ENCODE measurements around the gene FGF19.

Gene FGF19

DNA sequence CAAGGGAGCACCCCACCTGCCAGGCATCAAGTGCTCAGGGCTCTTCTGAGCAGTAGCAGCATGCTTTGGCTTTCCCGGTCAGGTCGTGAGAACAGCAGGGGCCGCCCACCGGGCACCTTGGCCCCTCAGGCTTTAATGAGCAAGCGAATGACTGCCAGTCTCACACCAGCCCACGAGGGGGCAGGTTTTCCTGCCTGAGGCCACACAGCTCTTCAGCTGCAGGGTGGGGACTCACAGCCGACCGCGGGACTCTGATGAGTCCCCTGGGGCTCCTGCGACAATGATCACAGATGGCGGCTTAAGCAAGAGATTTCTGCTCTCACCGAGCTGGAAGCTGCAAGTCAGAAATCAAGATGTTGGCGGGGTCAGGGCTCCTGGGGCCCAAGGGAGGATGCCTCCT, 14.3 kb upstream of the FGF19 start:
- Histone ChIP-seq H3K27ac (replicated peaks) (no peak overlapping the region), H3K27me3 (ENCODE audit: insufficient read depth, poor library complexity, severe bottlenecking) (peaks cover 24% of the 10 kb centered on the region), H3K4me3 (replicated peaks; ENCODE audit: insufficient read depth, low read length) (no peak overlapping the region)
- peak in 1 of 2 experiments; percentile 29 for DNase-seq (ENCODE audit: low read depth in 1 of 2, low spot score in 1 of 2)
- TF ChIP-seq SPI1 (IDR thresholded peaks at IDR 0.05; ENCODE audit: borderline replicate concordance, low read depth): no peak
- TF ChIP-seq, protein P1, sequence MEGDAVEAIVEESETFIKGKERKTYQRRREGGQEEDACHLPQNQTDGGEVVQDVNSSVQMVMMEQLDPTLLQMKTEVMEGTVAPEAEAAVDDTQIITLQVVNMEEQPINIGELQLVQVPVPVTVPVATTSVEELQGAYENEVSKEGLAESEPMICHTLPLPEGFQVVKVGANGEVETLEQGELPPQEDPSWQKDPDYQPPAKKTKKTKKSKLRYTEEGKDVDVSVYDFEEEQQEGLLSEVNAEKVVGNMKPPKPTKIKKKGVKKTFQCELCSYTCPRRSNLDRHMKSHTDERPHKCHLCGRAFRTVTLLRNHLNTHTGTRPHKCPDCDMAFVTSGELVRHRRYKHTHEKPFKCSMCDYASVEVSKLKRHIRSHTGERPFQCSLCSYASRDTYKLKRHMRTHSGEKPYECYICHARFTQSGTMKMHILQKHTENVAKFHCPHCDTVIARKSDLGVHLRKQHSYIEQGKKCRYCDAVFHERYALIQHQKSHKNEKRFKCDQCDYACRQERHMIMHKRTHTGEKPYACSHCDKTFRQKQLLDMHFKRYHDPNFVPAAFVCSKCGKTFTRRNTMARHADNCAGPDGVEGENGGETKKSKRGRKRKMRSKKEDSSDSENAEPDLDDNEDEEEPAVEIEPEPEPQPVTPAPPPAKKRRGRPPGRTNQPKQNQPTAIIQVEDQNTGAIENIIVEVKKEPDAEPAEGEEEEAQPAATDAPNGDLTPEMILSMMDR (IDR thresholded peaks at IDR 0.05; ENCODE audit: insufficient read depth, low read length): no peak
- TF ChIP-seq, protein P2, sequence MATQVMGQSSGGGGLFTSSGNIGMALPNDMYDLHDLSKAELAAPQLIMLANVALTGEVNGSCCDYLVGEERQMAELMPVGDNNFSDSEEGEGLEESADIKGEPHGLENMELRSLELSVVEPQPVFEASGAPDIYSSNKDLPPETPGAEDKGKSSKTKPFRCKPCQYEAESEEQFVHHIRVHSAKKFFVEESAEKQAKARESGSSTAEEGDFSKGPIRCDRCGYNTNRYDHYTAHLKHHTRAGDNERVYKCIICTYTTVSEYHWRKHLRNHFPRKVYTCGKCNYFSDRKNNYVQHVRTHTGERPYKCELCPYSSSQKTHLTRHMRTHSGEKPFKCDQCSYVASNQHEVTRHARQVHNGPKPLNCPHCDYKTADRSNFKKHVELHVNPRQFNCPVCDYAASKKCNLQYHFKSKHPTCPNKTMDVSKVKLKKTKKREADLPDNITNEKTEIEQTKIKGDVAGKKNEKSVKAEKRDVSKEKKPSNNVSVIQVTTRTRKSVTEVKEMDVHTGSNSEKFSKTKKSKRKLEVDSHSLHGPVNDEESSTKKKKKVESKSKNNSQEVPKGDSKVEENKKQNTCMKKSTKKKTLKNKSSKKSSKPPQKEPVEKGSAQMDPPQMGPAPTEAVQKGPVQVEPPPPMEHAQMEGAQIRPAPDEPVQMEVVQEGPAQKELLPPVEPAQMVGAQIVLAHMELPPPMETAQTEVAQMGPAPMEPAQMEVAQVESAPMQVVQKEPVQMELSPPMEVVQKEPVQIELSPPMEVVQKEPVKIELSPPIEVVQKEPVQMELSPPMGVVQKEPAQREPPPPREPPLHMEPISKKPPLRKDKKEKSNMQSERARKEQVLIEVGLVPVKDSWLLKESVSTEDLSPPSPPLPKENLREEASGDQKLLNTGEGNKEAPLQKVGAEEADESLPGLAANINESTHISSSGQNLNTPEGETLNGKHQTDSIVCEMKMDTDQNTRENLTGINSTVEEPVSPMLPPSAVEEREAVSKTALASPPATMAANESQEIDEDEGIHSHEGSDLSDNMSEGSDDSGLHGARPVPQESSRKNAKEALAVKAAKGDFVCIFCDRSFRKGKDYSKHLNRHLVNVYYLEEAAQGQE (IDR thresholded peaks at IDR 0.05; ENCODE audit: insufficient replicate concordance, low read depth): no peak
- no peak for TF ChIP-seq POLR2AphosphoS5 (IDR thresholded peaks at IDR 0.05; ENCODE audit: low read depth)
- TF ChIP-seq GABPA (IDR thresholded peaks at IDR 0.05; ENCODE audit: low read depth): no peak

DNA sequence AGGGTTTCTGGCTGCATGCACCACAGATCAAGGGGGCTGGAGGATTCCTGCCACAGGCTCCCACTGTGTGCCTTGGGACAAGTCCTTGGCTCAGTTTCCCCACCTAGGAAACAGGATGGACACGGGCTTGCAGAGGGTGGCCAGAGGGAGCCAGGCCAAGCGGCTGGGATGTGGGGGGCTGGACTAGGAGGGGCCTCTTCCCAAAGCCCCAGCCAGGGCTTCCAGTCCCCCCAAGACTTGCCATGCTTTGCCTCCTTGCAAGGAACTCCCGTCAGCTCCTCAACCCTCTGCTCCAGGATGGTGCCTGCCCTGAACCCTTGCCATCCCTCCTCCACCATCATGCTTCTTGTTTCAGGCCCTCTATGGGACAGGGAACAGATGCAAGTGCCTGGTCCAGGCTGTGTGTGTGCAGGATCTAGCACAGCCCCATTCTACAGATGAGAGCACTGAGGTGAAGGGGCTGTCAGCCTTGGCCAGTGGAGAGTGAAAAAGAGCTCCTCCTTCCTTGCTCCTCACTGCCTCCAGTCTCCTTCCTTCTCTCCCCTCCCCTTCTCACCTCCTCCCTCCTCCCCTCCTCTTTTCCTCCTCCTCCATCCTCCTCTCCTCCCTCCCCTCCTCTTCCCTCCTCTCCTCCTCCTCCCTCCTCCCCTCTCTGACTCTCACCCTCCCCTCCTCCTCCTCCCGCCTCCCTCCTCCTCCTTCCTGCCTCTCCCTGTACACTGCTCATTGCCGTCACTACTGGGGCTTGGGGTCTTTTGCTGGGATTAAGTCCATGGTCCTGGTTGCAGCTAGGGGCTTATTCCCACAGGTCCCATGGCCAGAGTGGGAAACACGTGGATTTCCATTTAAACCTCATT, 13.3 kb upstream of the FGF19 start:
- DNase-seq (ENCODE audit: low read depth in 1 of 2, low spot score in 1 of 2): no peak
- Histone ChIP-seq H3K27ac (replicated peaks) (no peak overlapping the region), H3K27me3 (ENCODE audit: insufficient read depth, poor library complexity, severe bottlenecking) (peaks cover 21% of the 10 kb centered on the region), H3K4me3 (replicated peaks; ENCODE audit: insufficient read depth, low read length) (no peak overlapping the region)
- TF ChIP-seq POLR2AphosphoS5 (IDR thresholded peaks at IDR 0.05; ENCODE audit: low read depth): no peak
- TF ChIP-seq, protein P2 (IDR thresholded peaks at IDR 0.05; ENCODE audit: insufficient replicate concordance, low read depth): no peak
- TF ChIP-seq GABPA (IDR thresholded peaks at IDR 0.05; ENCODE audit: low read depth): no peak
- no peak for TF ChIP-seq SPI1 (IDR thresholded peaks at IDR 0.05; ENCODE audit: borderline replicate concordance, low read depth)
- TF ChIP-seq, protein P1 (IDR thresholded peaks at IDR 0.05; ENCODE audit: insufficient read depth, low read length): no peak

DNA sequence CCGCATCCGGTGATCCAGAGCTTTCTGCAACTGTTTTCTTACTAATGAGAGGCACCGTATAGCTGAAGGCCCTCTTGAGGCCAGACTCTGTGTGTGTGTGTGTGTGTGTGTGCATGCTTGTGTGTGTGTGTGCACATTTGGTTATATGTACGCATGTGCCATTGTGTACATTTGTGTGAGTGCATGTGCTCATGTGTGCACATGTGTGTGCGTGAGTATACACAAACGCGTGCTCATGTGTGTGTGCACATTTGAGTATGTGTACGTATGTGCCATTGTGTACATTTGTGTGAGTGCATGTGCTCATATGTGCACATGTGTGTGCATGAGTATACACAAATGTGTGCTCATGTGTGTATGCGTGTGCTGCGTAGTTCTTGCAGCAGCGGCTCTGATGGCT, 12.3 kb upstream of the FGF19 start:
- TF ChIP-seq, protein P2 (IDR thresholded peaks at IDR 0.05; ENCODE audit: insufficient replicate concordance, low read depth): no peak
- TF ChIP-seq SPI1 (IDR thresholded peaks at IDR 0.05; ENCODE audit: borderline replicate concordance, low read depth) (no peak), GABPA (IDR thresholded peaks at IDR 0.05; ENCODE audit: low read depth) (no peak), POLR2AphosphoS5 (IDR thresholded peaks at IDR 0.05; ENCODE audit: low read depth) (no peak)
- TF ChIP-seq, protein P1 (IDR thresholded peaks at IDR 0.05; ENCODE audit: insufficient read depth, low read length): no peak
- no peak overlapping the region for H3K4me3 ChIP-seq (replicated peaks; ENCODE audit: insufficient read depth, low read length)
- DNase-seq (ENCODE audit: low read depth in 1 of 2, low spot score in 1 of 2): no peak
- H3K27me3 ChIP-seq (ENCODE audit: insufficient read depth, poor library complexity, severe bottlenecking): peaks cover 15% of the 10 kb centered on the region
- no peak overlapping the region for H3K27ac ChIP-seq (replicated peaks)
